Measurements from ENCODE around the gene SCN5A. TPM values are rescaled to one million over a fixed set of nuclear protein-coding genes. Genes with fewer than 3 reads are reported as not detected.

Gene SCN5A
- total RNA-seq, 1 donor from 2014 or later: 3.3 TPM

DNA sequence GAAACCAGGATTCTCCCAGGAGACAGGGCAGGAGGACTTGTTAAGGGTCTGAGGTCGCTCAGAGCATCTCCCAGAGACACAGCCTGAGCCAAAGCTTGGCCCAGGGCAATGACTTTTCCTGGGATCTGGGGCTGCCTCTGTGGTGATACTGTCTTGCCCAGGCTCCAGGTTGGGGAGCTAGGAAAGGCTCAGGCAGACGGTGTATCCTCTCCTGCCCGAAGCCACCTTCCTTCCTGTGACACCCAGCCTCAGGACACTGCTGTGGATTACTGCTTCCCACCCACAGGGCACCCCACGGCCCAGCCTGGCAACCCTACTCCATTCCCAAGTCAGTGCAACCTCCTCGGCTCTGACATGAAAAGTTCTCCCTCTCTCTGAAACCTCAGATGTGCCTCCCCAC is 31.9 kb downstream of the SCN5A start:
- Histone ChIP-seq H3K9ac (ENCODE audit: low read length) (no peak overlapping the region), H3K9me3 (ENCODE audit: insufficient read depth, low read depth, low read length) (no peaks in the 10 kb centered on the region), H3K79me2 (ENCODE audit: insufficient read depth, low read length) (no peaks in the 10 kb centered on the region), H3K27me3 (ENCODE audit: insufficient read depth, low read length) (no peaks in the 10 kb centered on the region), H3K36me3 (ENCODE audit: insufficient read depth, low read length) (no peaks in the 10 kb centered on the region), H3K4me3 (ENCODE audit: insufficient read depth, low read depth, low read length) (no peak overlapping the region), H3K4me1 (ENCODE audit: insufficient read depth, low read length) (no peaks in the 10 kb centered on the region), H3K27ac (ENCODE audit: low read depth, low read length) (no peak overlapping the region), H2AFZ (ENCODE audit: low read depth, low read length) (no peak overlapping the region), H4K20me1 (ENCODE audit: insufficient read depth, low read length) (no peaks in the 10 kb centered on the region), H3K4me2 (ENCODE audit: low read length) (no peak overlapping the region)
- peaks cover 3% of the 10 kb centered on the region for H3K36me3 Mint-ChIP-seq (ENCODE audit: low read depth, unreplicated experiment)
- no peak overlapping the region for H3K27ac Mint-ChIP-seq (ENCODE audit: unreplicated experiment)
- no peaks in the 10 kb centered on the region for H3K4me1 Mint-ChIP-seq (ENCODE audit: low read depth, unreplicated experiment)
- FAIRE-seq (no peak), DNase-seq (ENCODE audit: low read depth) (no peak)
- no peak overlapping the region for H3K4me3 Mint-ChIP-seq (ENCODE audit: unreplicated experiment)
- H3K9me3 Mint-ChIP-seq (ENCODE audit: unreplicated experiment): peaks cover 4% of the 10 kb centered on the region
- TF ChIP-seq, protein P1, sequence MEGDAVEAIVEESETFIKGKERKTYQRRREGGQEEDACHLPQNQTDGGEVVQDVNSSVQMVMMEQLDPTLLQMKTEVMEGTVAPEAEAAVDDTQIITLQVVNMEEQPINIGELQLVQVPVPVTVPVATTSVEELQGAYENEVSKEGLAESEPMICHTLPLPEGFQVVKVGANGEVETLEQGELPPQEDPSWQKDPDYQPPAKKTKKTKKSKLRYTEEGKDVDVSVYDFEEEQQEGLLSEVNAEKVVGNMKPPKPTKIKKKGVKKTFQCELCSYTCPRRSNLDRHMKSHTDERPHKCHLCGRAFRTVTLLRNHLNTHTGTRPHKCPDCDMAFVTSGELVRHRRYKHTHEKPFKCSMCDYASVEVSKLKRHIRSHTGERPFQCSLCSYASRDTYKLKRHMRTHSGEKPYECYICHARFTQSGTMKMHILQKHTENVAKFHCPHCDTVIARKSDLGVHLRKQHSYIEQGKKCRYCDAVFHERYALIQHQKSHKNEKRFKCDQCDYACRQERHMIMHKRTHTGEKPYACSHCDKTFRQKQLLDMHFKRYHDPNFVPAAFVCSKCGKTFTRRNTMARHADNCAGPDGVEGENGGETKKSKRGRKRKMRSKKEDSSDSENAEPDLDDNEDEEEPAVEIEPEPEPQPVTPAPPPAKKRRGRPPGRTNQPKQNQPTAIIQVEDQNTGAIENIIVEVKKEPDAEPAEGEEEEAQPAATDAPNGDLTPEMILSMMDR (IDR thresholded peaks at IDR 0.05; ENCODE audit: insufficient read depth, low read depth, low read length): no peak
- TF ChIP-seq EZH2 (IDR thresholded peaks at IDR 0.05; ENCODE audit: insufficient read depth, low read length): no peak
- peaks cover 34% of the 10 kb centered on the region for H3K27me3 Mint-ChIP-seq (ENCODE audit: low read depth, unreplicated experiment)

DNA sequence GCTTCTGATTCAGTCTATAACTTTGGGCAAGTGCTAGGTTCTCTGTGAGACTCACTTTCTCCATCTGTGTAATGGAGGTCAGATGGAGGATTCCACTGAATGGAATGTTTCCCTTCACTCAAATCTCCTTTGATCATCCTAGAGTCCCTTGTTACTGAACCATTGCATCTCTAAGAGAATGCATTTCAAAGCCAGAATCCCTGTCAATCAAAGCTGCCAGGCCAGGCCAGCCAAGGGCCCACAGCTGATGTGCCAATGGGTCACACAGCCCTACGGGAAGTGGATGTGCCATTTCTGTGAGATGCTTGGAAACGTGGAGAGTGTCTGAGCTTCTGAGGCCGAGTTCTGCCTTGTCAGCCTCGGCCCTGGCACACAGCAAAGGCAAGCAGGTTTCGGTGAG is 32.4 kb downstream of the SCN5A start:
- H3K36me3 ChIP-seq (ENCODE audit: insufficient read depth, low read length): no peaks in the 10 kb centered on the region
- peaks cover 3% of the 10 kb centered on the region for H3K36me3 Mint-ChIP-seq (ENCODE audit: low read depth, unreplicated experiment)
- H3K4me3 ChIP-seq (ENCODE audit: insufficient read depth, low read depth, low read length): no peak overlapping the region
- no peak overlapping the region for H3K4me3 Mint-ChIP-seq (ENCODE audit: unreplicated experiment)
- H4K20me1 ChIP-seq (ENCODE audit: insufficient read depth, low read length): no peaks in the 10 kb centered on the region
- peaks cover 4% of the 10 kb centered on the region for H3K9me3 Mint-ChIP-seq (ENCODE audit: unreplicated experiment)
- H3K27ac Mint-ChIP-seq (ENCODE audit: unreplicated experiment): no peak overlapping the region
- no peak for TF ChIP-seq EZH2 (IDR thresholded peaks at IDR 0.05; ENCODE audit: insufficient read depth, low read length)
- TF ChIP-seq, protein P1 (IDR thresholded peaks at IDR 0.05; ENCODE audit: insufficient read depth, low read depth, low read length): no peak
- no peaks in the 10 kb centered on the region for H3K27me3 ChIP-seq (ENCODE audit: insufficient read depth, low read length)
- H3K79me2 ChIP-seq (ENCODE audit: insufficient read depth, low read length): no peaks in the 10 kb centered on the region
- no peak for DNase-seq (ENCODE audit: low read depth)
- no peaks in the 10 kb centered on the region for H3K4me1 ChIP-seq (ENCODE audit: insufficient read depth, low read length)
- H2AFZ ChIP-seq (ENCODE audit: low read depth, low read length): no peak overlapping the region
- H3K9ac ChIP-seq (ENCODE audit: low read length): no peak overlapping the region
- peaks cover 33% of the 10 kb centered on the region for H3K27me3 Mint-ChIP-seq (ENCODE audit: low read depth, unreplicated experiment)
- H3K4me1 Mint-ChIP-seq (ENCODE audit: low read depth, unreplicated experiment): no peaks in the 10 kb centered on the region
- FAIRE-seq: no peak
- H3K4me2 ChIP-seq (ENCODE audit: low read length): no peak overlapping the region
- no peaks in the 10 kb centered on the region for H3K9me3 ChIP-seq (ENCODE audit: insufficient read depth, low read depth, low read length)
- no peak overlapping the region for H3K27ac ChIP-seq (ENCODE audit: low read depth, low read length)

DNA sequence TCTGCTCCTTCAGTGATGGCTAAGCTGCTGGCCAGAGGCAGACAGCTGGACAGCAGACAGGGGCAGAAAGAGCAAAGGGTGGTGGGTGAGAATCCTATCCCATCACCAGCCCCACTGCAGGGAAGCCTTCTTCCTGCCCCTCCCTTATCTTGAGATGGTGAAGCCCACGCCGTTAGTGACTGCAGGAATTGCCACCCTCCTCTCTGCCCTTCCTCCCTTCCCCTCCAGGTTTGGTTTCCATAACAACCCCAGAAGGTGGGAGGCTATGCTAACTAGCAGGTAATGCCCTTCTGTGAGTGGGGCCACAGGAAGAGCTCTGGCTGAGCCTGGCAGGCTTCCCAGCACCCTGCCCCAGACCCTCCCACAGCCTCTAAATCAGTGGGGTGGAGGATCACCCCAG is 32.8 kb downstream of the SCN5A start:
- FAIRE-seq (no peak), DNase-seq (ENCODE audit: low read depth) (no peak)
- no peak overlapping the region for H3K9ac ChIP-seq (ENCODE audit: low read length)
- H4K20me1 ChIP-seq (ENCODE audit: insufficient read depth, low read length): no peaks in the 10 kb centered on the region
- H3K79me2 ChIP-seq (ENCODE audit: insufficient read depth, low read length): no peaks in the 10 kb centered on the region
- H3K9me3 ChIP-seq (ENCODE audit: insufficient read depth, low read depth, low read length): no peaks in the 10 kb centered on the region
- H3K4me1 ChIP-seq (ENCODE audit: insufficient read depth, low read length): no peaks in the 10 kb centered on the region
- Mint-ChIP-seq H3K4me1 (ENCODE audit: low read depth, unreplicated experiment) (no peaks in the 10 kb centered on the region), H3K27me3 (ENCODE audit: low read depth, unreplicated experiment) (peaks cover 30% of the 10 kb centered on the region), H3K27ac (ENCODE audit: unreplicated experiment) (no peak overlapping the region), H3K9me3 (ENCODE audit: unreplicated experiment) (peaks cover 4% of the 10 kb centered on the region), H3K4me3 (ENCODE audit: unreplicated experiment) (no peak overlapping the region), H3K36me3 (ENCODE audit: low read depth, unreplicated experiment) (peaks cover 3% of the 10 kb centered on the region)
- no peak overlapping the region for H3K4me3 ChIP-seq (ENCODE audit: insufficient read depth, low read depth, low read length)
- no peak overlapping the region for H3K27ac ChIP-seq (ENCODE audit: low read depth, low read length)
- H3K4me2 ChIP-seq (ENCODE audit: low read length): no peak overlapping the region
- no peak for TF ChIP-seq EZH2 (IDR thresholded peaks at IDR 0.05; ENCODE audit: insufficient read depth, low read length)
- TF ChIP-seq, protein P1 (IDR thresholded peaks at IDR 0.05; ENCODE audit: insufficient read depth, low read depth, low read length): no peak
- H3K27me3 ChIP-seq (ENCODE audit: insufficient read depth, low read length): no peaks in the 10 kb centered on the region
- no peak overlapping the region for H2AFZ ChIP-seq (ENCODE audit: low read depth, low read length)
- no peaks in the 10 kb centered on the region for H3K36me3 ChIP-seq (ENCODE audit: insufficient read depth, low read length)
